ENCODE data around the gene HSD11B1L. TPM values are rescaled to one million over a fixed set of nuclear protein-coding genes. Genes with fewer than 3 reads are reported as not detected.
A peak's percentile ranks its signal among the peaks of the same experiment; 100 is the strongest.

HSD11B1L gene
- total RNA-seq, 1 experiment from 2014 or later: 6.0 TPM

DNA sequence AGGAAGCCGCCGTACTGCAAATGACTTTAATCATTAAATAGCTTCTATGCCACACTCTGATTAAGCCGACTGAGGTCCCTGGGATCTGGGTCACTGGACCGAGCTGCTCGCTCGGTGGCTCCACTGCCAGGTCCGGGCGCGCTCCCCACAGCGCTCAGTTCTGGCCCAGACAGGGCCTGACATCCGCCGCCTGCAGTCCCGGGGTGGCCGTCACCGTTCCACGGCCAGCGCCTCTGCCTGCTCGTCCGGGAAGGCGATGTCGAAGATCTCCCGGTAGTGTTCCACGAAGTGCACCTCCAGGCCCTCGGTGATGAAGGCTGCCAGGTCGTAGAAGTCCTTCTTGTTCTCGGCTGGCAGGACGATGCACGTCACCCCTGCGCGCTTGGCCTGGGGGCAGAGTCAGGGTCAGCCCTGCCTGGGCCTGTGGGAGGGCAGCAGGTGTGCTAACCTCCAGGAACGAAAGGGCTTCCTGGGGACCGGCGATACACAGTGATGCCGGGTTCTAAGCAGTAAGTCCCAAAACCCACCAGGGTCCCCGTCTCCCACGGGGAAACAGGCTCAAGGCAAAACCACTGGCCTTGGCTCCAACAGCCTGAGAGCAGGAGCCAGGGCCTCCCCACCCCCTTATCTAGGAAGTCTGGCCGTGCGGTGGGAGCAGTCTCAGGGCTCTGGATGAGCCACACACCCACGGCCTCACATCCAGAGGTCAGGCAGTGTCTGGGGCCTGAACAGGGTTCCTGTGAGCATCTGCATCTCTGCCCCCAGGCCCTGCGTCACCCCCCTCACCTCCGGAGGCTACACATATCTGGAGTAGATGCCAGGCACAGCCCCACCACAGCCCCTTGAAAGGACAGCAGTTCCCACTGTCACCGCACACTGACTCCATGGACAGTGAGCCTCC is 11.2 kb downstream of the HSD11B1L start:
- CTCF ChIA-PET: no interaction called here
- RAD21 ChIA-PET (ENCODE audit: low non-redundant PET in 1 of 2, low total read pairs in 2 of 2, uncharacterized antibody in 2 of 2, unreplicated experiment in 2 of 2): no interaction called here

More for the DNA sequence above, 11.2 kb downstream of the HSD11B1L start:
- Histone ChIP-seq H2AFZ (ENCODE audit: low read depth, low read length, poor library complexity, severe bottlenecking) (no peak overlapping the region), H3K79me2 (ENCODE audit: insufficient read depth, low read length) (peaks cover 57% of the 10 kb centered on the region), H3K4me2 (ENCODE audit: low read length) (peak overlapping the region; percentile 92), H3K4me1 (ENCODE audit: control insufficient read depth in 1 of 2, insufficient read depth in 2 of 2, low read length in 2 of 2) (peaks cover 8 to 36% of the 10 kb centered on the region in 2 experiments; a peak in 3 of 4 replicates), H3K27me3 (ENCODE audit: insufficient read depth, low read length) (no peaks in the 10 kb centered on the region), H3K9me2 (ENCODE audit: insufficient read depth) (no peaks in the 10 kb centered on the region), H3K36me3 (ENCODE audit: control insufficient read depth in 1 of 2, insufficient read depth in 2 of 2, low read length in 2 of 2) (peaks cover 12 to 58% of the 10 kb centered on the region in 2 experiments; a peak in 2 of 4 replicates), H3K9ac (ENCODE audit: low read length) (peak overlapping the region; percentile 100), H3K9me3 (ENCODE audit: control insufficient read depth in 1 of 2, insufficient read depth in 1 of 2, low read depth in 1 of 2, low read length in 2 of 2) (no peaks in the 10 kb centered on the region), H3K27ac (ENCODE audit: low read depth, low read length) (peak overlapping the region; percentile 93), H3K4me3 (replicated peaks in 1 of 2; ENCODE audit: low read depth in 1 of 2, low read length in 2 of 2) (peak overlapping the region; percentile 85 to 99), H4K20me1 (ENCODE audit: insufficient read depth) (peaks cover 17% of the 10 kb centered on the region; the same call in 1 of the 2 replicates)
- POLR2A ChIA-PET: interaction anchor here (1.1 to 1.4 kb wide), 3 partner anchors 26 to 70 kb away, joined by 3 to 6 read pairs (median 5); partner anchors contain the start of genes CATSPERD, LONP1 and SAFB2
- intact Hi-C loops (cut with micrococcal nuclease): loop anchor here (2.0 kb wide), 1 partner anchor 99 kb away; the partner anchor contains the start of gene DUS3L
- TF ChIP-seq POLR2AphosphoS5 (IDR thresholded peaks at IDR 0.05; ENCODE audit: low read depth, low read length) (peak; percentile 62), TCF7L2 (IDR thresholded peaks at IDR 0.05; ENCODE audit: borderline replicate concordance, extremely low read depth, insufficient read depth, insufficient read length) (no peak)
- TF ChIP-seq, protein P1, sequence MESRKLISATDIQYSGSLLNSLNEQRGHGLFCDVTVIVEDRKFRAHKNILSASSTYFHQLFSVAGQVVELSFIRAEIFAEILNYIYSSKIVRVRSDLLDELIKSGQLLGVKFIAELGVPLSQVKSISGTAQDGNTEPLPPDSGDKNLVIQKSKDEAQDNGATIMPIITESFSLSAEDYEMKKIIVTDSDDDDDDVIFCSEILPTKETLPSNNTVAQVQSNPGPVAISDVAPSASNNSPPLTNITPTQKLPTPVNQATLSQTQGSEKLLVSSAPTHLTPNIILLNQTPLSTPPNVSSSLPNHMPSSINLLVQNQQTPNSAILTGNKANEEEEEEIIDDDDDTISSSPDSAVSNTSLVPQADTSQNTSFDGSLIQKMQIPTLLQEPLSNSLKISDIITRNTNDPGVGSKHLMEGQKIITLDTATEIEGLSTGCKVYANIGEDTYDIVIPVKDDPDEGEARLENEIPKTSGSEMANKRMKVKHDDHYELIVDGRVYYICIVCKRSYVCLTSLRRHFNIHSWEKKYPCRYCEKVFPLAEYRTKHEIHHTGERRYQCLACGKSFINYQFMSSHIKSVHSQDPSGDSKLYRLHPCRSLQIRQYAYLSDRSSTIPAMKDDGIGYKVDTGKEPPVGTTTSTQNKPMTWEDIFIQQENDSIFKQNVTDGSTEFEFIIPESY (IDR thresholded peaks at IDR 0.05; ENCODE audit: extremely low read depth, insufficient replicate concordance, low read length): peak; percentile 2
- DNase-seq (ENCODE audit: low read depth, low spot score): no peak
- ATAC-seq: peak; percentile 1; the same call in 1 of the 2 replicates
- BruUV-seq (replicated peaks): no TSS peak
